Fibroblast of mammary gland (primary cell): ENCODE results near the gene PI4KA.

ENCODE experiments used
- DNase-seq: peaks from one replicate; pipeline ENCODE4 v3.0.0-alpha.2; 2010; ENCODE audit warnings: low read depth
- H3K4me3 ChIP-seq: 2 replicates; pipeline ENCODE4 v1.5.1; 2011; ENCODE audit warnings: low read depth, mild to moderate bottlenecking, low read length, moderate library complexity; ENCODE audit not compliant: control insufficient read depth
- TF ChIP-seq, protein P1 (sequence below): conservative IDR thresholded peaks from 2 replicates; pipeline ENCODE4 v1.5.1; 2011; ENCODE audit warnings: low read depth, low read length, inconsistent platforms; ENCODE audit not compliant: control insufficient read depth, insufficient read depth

Gene PI4KA

DNA sequence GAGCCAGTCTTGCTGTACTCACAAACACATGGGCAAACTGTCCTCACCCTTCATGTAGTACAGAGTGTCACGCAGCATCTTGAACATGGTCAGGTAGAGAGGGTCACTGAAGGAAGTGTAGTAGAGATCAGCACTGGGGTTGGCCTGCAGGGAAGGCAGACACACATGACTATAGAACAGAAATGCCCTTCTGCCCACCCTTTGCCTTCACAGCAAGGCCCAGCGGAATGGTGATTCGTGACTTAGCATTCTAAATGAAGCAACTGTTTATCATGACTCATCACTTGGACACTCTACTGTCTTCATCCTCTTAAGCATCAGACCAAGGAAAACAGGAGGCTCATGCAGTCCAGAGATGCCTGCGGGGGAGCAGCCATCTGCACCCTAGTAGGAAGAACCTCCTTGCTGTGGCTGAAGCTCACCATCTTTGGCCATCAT is 51.3 kb downstream of the PI4KA start:
- H3K4me3 ChIP-seq = no peak overlapping the region
- TF ChIP-seq, protein P1, sequence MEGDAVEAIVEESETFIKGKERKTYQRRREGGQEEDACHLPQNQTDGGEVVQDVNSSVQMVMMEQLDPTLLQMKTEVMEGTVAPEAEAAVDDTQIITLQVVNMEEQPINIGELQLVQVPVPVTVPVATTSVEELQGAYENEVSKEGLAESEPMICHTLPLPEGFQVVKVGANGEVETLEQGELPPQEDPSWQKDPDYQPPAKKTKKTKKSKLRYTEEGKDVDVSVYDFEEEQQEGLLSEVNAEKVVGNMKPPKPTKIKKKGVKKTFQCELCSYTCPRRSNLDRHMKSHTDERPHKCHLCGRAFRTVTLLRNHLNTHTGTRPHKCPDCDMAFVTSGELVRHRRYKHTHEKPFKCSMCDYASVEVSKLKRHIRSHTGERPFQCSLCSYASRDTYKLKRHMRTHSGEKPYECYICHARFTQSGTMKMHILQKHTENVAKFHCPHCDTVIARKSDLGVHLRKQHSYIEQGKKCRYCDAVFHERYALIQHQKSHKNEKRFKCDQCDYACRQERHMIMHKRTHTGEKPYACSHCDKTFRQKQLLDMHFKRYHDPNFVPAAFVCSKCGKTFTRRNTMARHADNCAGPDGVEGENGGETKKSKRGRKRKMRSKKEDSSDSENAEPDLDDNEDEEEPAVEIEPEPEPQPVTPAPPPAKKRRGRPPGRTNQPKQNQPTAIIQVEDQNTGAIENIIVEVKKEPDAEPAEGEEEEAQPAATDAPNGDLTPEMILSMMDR = no peak
- peak; percentile 96 for DNase-seq

DNA sequence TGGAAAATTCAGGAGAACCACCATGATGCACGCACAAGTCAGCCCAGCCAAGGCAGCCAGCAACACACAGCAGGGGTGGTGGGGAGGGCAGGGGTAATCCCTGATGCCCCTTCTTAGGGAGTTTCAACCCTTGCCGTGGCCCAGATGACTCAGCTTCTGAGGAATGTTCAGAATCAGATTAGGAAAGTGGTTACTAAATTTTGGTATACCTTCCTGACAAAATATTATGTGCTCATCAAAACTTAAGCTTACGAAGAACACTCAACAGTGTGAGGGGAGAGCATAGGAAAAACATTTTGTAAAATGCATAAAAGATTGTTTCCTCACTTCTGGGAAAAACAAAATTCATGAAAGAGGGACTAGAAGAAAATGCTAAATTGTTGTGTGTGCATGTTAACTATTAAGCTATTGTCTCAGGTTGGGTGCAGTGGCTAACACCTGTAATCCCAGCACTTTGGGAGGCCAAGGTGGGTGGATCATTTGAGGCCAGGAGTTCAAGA is 52.6 kb downstream of the PI4KA start:
- peak; percentile 22 for DNase-seq
- TF ChIP-seq, protein P1 = no peak

DNA sequence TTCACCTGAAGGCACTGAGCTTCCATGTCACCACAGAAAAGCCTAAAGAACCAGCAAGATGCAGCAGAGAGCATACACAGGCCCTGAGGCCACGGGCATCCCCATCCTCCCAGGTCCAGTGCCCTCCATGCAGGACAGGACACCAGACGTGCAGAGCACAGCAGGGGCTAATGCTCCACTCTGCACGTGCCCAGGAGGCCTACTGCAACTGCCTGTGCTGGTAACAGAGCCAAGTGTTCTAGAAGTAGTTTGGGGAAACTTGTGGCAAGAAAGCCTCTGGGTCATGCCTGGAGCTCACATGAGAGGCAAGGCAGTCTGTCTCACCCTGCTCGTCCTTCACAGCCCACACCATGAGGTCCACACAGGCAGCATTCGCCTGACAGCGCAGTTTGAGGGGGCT is 54.0 kb downstream of the PI4KA start:
- TF ChIP-seq, protein P1 = no peak
- H3K4me3 ChIP-seq = no peak overlapping the region
- no peak for DNase-seq

More for the DNA sequence above, 52.6 kb downstream of the PI4KA start:
- no peak overlapping the region for H3K4me3 ChIP-seq

DNA sequence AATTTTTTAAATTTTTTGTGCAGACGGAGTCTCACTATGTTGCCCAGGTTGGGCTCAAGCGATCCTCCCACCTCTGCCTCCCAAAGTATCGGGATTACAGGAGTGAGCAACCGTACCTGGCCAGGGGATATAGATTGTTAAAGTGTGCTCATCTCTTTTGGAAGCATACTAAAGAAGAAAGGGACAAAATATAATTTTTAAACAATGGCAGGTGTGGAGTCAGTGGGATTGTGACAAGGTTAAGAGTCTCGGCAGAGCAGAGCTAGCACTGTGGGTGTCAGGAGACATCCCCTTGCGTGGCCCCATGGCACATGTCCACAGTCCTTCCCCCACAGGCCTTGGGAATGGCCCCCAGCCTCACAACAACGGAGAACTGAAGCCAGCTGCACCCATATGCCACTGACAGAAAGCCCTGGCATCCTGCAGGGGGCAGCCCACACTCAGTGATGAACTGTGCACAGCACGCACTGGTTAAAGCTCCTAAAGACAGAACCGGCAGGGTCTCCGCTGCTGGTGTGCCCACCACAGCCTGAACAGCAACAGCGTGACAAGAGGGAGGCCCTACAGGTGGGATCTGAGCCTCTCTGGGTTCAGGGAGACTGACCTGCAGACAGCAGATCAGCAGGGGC is 54.8 kb downstream of the PI4KA start:
- TF ChIP-seq, protein P1 = peak; percentile 51
- H3K4me3 ChIP-seq = no peak overlapping the region
- peak; percentile 41 for DNase-seq

DNA sequence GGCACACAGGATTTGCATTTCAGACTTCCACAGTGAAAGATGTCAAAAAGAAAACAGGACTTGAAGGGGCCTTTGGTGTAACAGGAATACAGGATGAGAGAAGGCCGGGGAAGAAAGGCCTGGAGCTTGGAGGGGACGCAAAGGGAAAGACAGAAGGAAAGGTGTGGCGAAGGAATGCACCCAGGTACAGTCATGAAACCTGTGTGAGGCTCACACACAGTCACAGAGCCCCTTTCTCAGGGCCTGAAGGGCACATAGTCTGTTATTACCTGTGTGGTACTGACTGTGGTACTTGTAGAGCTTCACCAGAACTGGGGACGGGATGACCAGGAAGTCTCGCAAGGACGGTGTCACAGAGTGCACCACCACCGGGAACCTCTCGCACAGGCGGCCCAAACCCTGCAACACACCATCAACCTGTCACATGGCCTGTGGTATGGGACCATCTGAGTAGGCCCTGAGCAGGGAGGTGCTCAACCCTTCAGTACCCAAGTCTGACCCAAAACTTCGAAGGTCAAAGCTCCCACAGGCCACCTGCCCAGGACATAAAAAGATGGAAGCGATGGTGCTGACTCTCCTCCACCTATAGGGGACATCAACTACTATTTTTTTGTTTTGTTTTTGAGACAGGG is 55.6 kb downstream of the PI4KA start:
- DNase-seq = no peak
- no peak overlapping the region for H3K4me3 ChIP-seq
- TF ChIP-seq, protein P1 = no peak

DNA sequence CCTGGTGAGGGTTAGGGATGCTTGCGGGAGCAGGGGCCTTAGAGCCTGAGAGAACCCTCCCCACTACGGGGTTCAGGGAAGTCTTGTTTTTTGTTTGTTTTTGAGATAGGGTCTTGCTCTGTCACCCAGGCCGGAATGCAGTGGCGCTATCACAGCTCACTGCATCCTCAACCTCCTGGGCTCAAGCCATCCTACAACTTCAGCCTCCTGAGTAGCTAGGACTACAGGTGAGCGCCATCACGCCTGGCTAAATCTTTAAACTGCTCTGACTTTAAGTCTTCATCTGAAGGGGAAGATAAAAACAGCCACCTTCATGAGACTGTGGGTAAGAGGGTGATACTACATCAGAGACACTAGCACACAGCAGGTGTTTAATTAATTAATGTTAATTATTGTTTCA is 56.2 kb downstream of the PI4KA start:
- no peak overlapping the region for H3K4me3 ChIP-seq
- TF ChIP-seq, protein P1 = no peak
- DNase-seq = no peak

DNA sequence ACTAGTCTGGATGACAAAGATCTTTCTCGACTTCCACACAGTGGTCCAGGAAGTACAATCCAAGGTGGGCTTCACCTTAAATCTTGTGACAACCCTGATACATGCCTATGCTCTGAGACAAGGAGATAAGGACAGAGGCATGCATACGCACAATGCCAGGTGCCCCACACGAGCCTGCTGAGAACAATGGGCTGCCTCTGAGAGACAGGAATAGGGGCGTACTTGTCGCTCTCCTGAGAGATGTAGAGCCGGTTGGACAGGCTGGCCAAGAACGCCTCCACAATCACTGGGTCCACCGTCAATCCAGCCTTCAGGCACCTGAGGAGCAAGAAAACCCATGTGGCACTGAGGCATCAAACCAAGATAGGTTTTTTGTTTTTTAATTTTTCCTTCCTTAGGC is 59.2 kb downstream of the PI4KA start:
- TF ChIP-seq, protein P1 = no peak
- DNase-seq = no peak
- no peak overlapping the region for H3K4me3 ChIP-seq
